Neutrophil (primary cell): ENCODE data around the gene EYA2.

Experiments
- H3K27ac ChIP-seq: fragments of 200-600 bp; sonication (generic); 2 replicates; pipeline ENCODE4 v1.5.1; 2016; ENCODE audit warnings: mild to moderate bottlenecking, moderate library complexity
- H3K27me3 ChIP-seq: fragments of 200-600 bp; sonication (generic); 2 replicates; pipeline ENCODE4 v1.6.0; 2016; ENCODE audit warnings: mild to moderate bottlenecking
- H3K36me3 ChIP-seq: fragments of 200-600 bp; sonication (generic); 2 replicates; pipeline ENCODE4 v1.5.1; 2017
- H3K4me1 ChIP-seq, 2 experiments: fragments of 200-600 bp in 1 of 2; sonication (generic) in 1 of 2; 1 replicate in 1 of 2; 2 replicates in 1 of 2; pipeline versions ENCODE4 v1.5.1 to v1.6.1; 2013 to 2016; ENCODE audit warnings: low read depth in 1 of 2, low read length in 1 of 2, mild to moderate bottlenecking in 1 of 2, moderate library complexity in 1 of 2; ENCODE audit not compliant: control insufficient read depth in 1 of 2, insufficient read depth in 1 of 2
- H3K4me3 ChIP-seq, 2 experiments: fragments of 200-600 bp in 1 of 2; sonication (generic) in 1 of 2; 1 replicate in 1 of 2; 2 replicates in 1 of 2; pipeline ENCODE4 v1.5.1; 2013 to 2016; ENCODE audit warnings: low read depth in 1 of 2, low read length in 1 of 2, mild to moderate bottlenecking in 1 of 2, moderate library complexity in 1 of 2
- H3K9me3 ChIP-seq: fragments of 200-600 bp; sonication (generic); 2 replicates; pipeline ENCODE4 v1.5.1; 2016
- CTCF ChIP-seq: fragments of 200-600 bp; sonication (generic); IDR thresholded peaks from 2 replicates; pipeline ENCODE4 v1.5.1; 2016; ENCODE audit warnings: antibody characterized with exemption

Gene EYA2

GRCh38 chr20:47020231-47020630, 125.6 kb downstream of the EYA2 start:
- Histone ChIP-seq H3K9me3 (no peaks in the 10 kb centered on the region), H3K27ac (no peak overlapping the region), H3K4me1 (no peaks in the 10 kb centered on the region), H3K4me3 (no peak overlapping the region), H3K36me3 (no peaks in the 10 kb centered on the region), H3K27me3 (no peaks in the 10 kb centered on the region)
- no peak for TF ChIP-seq CTCF

GRCh38 chr20:47021850-47022249, 127.2 kb downstream of the EYA2 start:
- Histone ChIP-seq H3K27ac (no peak overlapping the region), H3K4me3 (no peak overlapping the region), H3K27me3 (no peaks in the 10 kb centered on the region), H3K36me3 (no peaks in the 10 kb centered on the region), H3K4me1 (no peaks in the 10 kb centered on the region), H3K9me3 (no peaks in the 10 kb centered on the region)
- TF ChIP-seq CTCF: no peak

- Histone ChIP-seq H3K4me1 (no peaks in the 10 kb centered on the region), H3K27me3 (no peaks in the 10 kb centered on the region), H3K4me3 (no peak overlapping the region), H3K36me3 (no peaks in the 10 kb centered on the region), H3K9me3 (no peaks in the 10 kb centered on the region), H3K27ac (no peak overlapping the region)
- no peak for TF ChIP-seq CTCF
These were observed 129.9 kb downstream of the EYA2 start for GRCh38 chr20:47024461-47024937.

GRCh38 chr20:47027042-47027441, 132.4 kb downstream of the EYA2 start:
- H3K4me3 ChIP-seq: no peak overlapping the region
- no peaks in the 10 kb centered on the region for H3K4me1 ChIP-seq
- no peaks in the 10 kb centered on the region for H3K36me3 ChIP-seq
- H3K27ac ChIP-seq: no peak overlapping the region
- no peaks in the 10 kb centered on the region for H3K27me3 ChIP-seq
- H3K9me3 ChIP-seq: no peaks in the 10 kb centered on the region
- no peak for TF ChIP-seq CTCF

GRCh38 chr20:47027456-47027855, 132.8 kb downstream of the EYA2 start:
- no peaks in the 10 kb centered on the region for H3K36me3 ChIP-seq
- no peaks in the 10 kb centered on the region for H3K4me1 ChIP-seq
- H3K4me3 ChIP-seq: no peak overlapping the region
- H3K27me3 ChIP-seq: no peaks in the 10 kb centered on the region
- no peak for TF ChIP-seq CTCF
- no peak overlapping the region for H3K27ac ChIP-seq
- H3K9me3 ChIP-seq: no peaks in the 10 kb centered on the region

GRCh38 chr20:47028487-47028886, 133.8 kb downstream of the EYA2 start:
- H3K27me3 ChIP-seq: no peaks in the 10 kb centered on the region
- H3K4me1 ChIP-seq: no peaks in the 10 kb centered on the region
- TF ChIP-seq CTCF: no peak
- H3K36me3 ChIP-seq: no peaks in the 10 kb centered on the region
- no peak overlapping the region for H3K27ac ChIP-seq
- no peak overlapping the region for H3K4me3 ChIP-seq
- no peaks in the 10 kb centered on the region for H3K9me3 ChIP-seq
